ENCODE measurements around the gene PARP12.
A peak's percentile ranks its signal among the peaks of the same experiment; 100 is the strongest.

Gene PARP12

GRCh38 chr7:140062118-140062527 is 628 bp downstream of the PARP12 start:
- Histone ChIP-seq H3K4me3 (ENCODE audit: low read depth in 1 of 2, low read length in 2 of 2) (peak overlapping the region; percentile 64 to 93), H3K4me2 (ENCODE audit: insufficient read depth, low read length) (peak overlapping the region; percentile 93), H3K4me1 (ENCODE audit: insufficient read depth, low read length) (peaks cover 51% of the 10 kb centered on the region), H3K36me3 (ENCODE audit: insufficient read depth, low read length) (peaks cover 8% of the 10 kb centered on the region), H2AFZ (ENCODE audit: low read depth, low read length) (peak overlapping the region; percentile 96), H3K27ac (ENCODE audit: low read length) (peak overlapping the region; percentile 80), H3K79me2 (ENCODE audit: insufficient read depth, low read length) (peaks cover 53% of the 10 kb centered on the region), H4K20me1 (ENCODE audit: insufficient read depth, low read length) (peaks cover 25% of the 10 kb centered on the region), H3K27me3 (ENCODE audit: insufficient read depth, low read length, poor library complexity) (no peaks in the 10 kb centered on the region), H3K9me3 (ENCODE audit: insufficient read depth, low read length, severe bottlenecking) (peaks cover 4% of the 10 kb centered on the region), H3K9ac (ENCODE audit: low read depth, low read length) (peak overlapping the region; percentile 86)
- ATAC-seq (ENCODE audit: insufficient read depth, low read depth), result peak; percentile 55
- TF ChIP-seq CTCF (IDR thresholded peaks at IDR 0.05; ENCODE audit: borderline replicate concordance, extremely low read depth, low read length, poor library complexity, severe bottlenecking) (no peak), EZH2 (IDR thresholded peaks at IDR 0.05; ENCODE audit: borderline replicate concordance, low read depth, low read length, severe bottlenecking) (no peak)
- peak; percentile 44 for DNase-seq

- Histone ChIP-seq H3K4me3 (ENCODE audit: low read depth in 1 of 2, low read length in 2 of 2) (peak overlapping the region; percentile 64 to 93; a peak in 3 of 4 replicates), H4K20me1 (ENCODE audit: insufficient read depth, low read length) (peaks cover 27% of the 10 kb centered on the region), H3K27me3 (ENCODE audit: insufficient read depth, low read length, poor library complexity) (no peaks in the 10 kb centered on the region), H3K79me2 (ENCODE audit: insufficient read depth, low read length) (peaks cover 57% of the 10 kb centered on the region), H3K27ac (ENCODE audit: low read length) (peak overlapping the region; percentile 80), H2AFZ (ENCODE audit: low read depth, low read length) (peak overlapping the region; percentile 96; the same call in 1 of the 2 replicates), H3K9ac (ENCODE audit: low read depth, low read length) (peak overlapping the region; percentile 86), H3K36me3 (ENCODE audit: insufficient read depth, low read length) (peaks cover 13% of the 10 kb centered on the region), H3K4me2 (ENCODE audit: insufficient read depth, low read length) (peak overlapping the region; percentile 93), H3K9me3 (ENCODE audit: insufficient read depth, low read length, severe bottlenecking) (peaks cover 2% of the 10 kb centered on the region), H3K4me1 (ENCODE audit: insufficient read depth, low read length) (peaks cover 51% of the 10 kb centered on the region)
- ATAC-seq (ENCODE audit: insufficient read depth, low read depth) (no peak), DNase-seq (no peak)
- no peak for TF ChIP-seq EZH2 (IDR thresholded peaks at IDR 0.05; ENCODE audit: borderline replicate concordance, low read depth, low read length, severe bottlenecking)
- TF ChIP-seq CTCF (IDR thresholded peaks at IDR 0.05; ENCODE audit: borderline replicate concordance, extremely low read depth, low read length, poor library complexity, severe bottlenecking), result no peak
Measured at GRCh38 chr7:140061607-140061930, 1.2 kb downstream of the PARP12 start.

- Histone ChIP-seq H3K4me1 (ENCODE audit: insufficient read depth, low read length) (peaks cover 51% of the 10 kb centered on the region), H3K4me3 (ENCODE audit: low read depth in 1 of 2, low read length in 2 of 2) (peak overlapping the region; percentile 64 to 93; a peak in 3 of 4 replicates), H4K20me1 (ENCODE audit: insufficient read depth, low read length) (peaks cover 27% of the 10 kb centered on the region), H2AFZ (ENCODE audit: low read depth, low read length) (peak overlapping the region; percentile 96; the same call in 1 of the 2 replicates), H3K27ac (ENCODE audit: low read length) (peak overlapping the region; percentile 80; the same call in 1 of the 2 replicates), H3K4me2 (ENCODE audit: insufficient read depth, low read length) (peak overlapping the region; percentile 93), H3K36me3 (ENCODE audit: insufficient read depth, low read length) (peaks cover 19% of the 10 kb centered on the region), H3K79me2 (ENCODE audit: insufficient read depth, low read length) (peaks cover 57% of the 10 kb centered on the region), H3K27me3 (ENCODE audit: insufficient read depth, low read length, poor library complexity) (no peaks in the 10 kb centered on the region), H3K9me3 (ENCODE audit: insufficient read depth, low read length, severe bottlenecking) (no peaks in the 10 kb centered on the region), H3K9ac (ENCODE audit: low read depth, low read length) (peak overlapping the region; percentile 86)
- no peak for TF ChIP-seq EZH2 (IDR thresholded peaks at IDR 0.05; ENCODE audit: borderline replicate concordance, low read depth, low read length, severe bottlenecking)
- no peak for TF ChIP-seq CTCF (IDR thresholded peaks at IDR 0.05; ENCODE audit: borderline replicate concordance, extremely low read depth, low read length, poor library complexity, severe bottlenecking)
- no peak for DNase-seq
- no peak for ATAC-seq (ENCODE audit: insufficient read depth, low read depth)
Measured at GRCh38 chr7:140060788-140061606, 1.8 kb downstream of the PARP12 start.
